Cardiac muscle cell (in vitro differentiated cells and primary cell): Measurements from ENCODE around the gene WDFY4. TPM values are rescaled to one million over a fixed set of nuclear protein-coding genes. Genes with fewer than 3 reads are reported as not detected.

ENCODE experiments used
- DNase-seq, 2 donors: peaks; one replicate each; pipeline versions ENCODE4 v3.0.0 to v3.0.0-alpha.2; 2010 to 2017; ENCODE audit warnings: low read depth in 1 of 2, low spot score in 1 of 2
- H3K27ac ChIP-seq: fragments of 200-600 bp; sonication (generic); 2 replicates; pipeline ENCODE4 v1.5.1; 2016
- H3K27me3 ChIP-seq: fragments of 200-600 bp; sonication (generic); 2 replicates; pipeline ENCODE4 v1.6.0; 2016; ENCODE audit warnings: control low read depth
- H3K36me3 ChIP-seq: fragments of 200-600 bp; sonication (generic); 2 replicates; pipeline ENCODE4 v1.5.1; 2016; ENCODE audit warnings: control low read depth
- H3K4me1 ChIP-seq: fragments of 200-600 bp; sonication (generic); 2 replicates; pipeline ENCODE4 v1.8.1; 2017; ENCODE audit warnings: low read depth, mild to moderate bottlenecking, mixed run types
- H3K4me3 ChIP-seq: fragments of 200-600 bp; sonication (generic); 2 replicates; pipeline ENCODE4 v1.5.1; 2016; ENCODE audit warnings: mild to moderate bottlenecking
- H3K9me3 ChIP-seq: fragments of 200-600 bp; sonication (generic); 2 replicates; pipeline ENCODE4 v1.5.1; 2017; ENCODE audit warnings: low read depth, mild to moderate bottlenecking, control low read depth
- CTCF ChIP-seq: IDR thresholded peaks from 2 replicates; pipeline ENCODE4 v1.5.1; 2012; ENCODE audit warnings: low read depth, mild to moderate bottlenecking, low read length
- polyA plus RNA-seq: library from polyadenylated mRNA; unstranded; fragments of >200 nt; fragmentation: Nextera tagmentation; extraction: Ambion mirVana; gene quantifications from 2 replicates; pipeline ENCODE4 v1.2.1, GENCODE V29; 2016
- total RNA-seq: library from RNA; depleted of rRNA; stranded (reverse); fragments of >200 nt; gene quantifications from 2 replicates; pipeline ENCODE4 v1.2.3, GENCODE V29; 2016

The WDFY4 gene
- total and polyA plus RNA-seq, 2 experiments from 2014 or later, result not detected

- no peak for DNase-seq
- H3K27me3 ChIP-seq, result peaks cover 14% of the 10 kb centered on the region
- TF ChIP-seq CTCF, result no peak
- no peaks in the 10 kb centered on the region for H3K9me3 ChIP-seq
- no peaks in the 10 kb centered on the region for H3K4me1 ChIP-seq
- no peak overlapping the region for H3K4me3 ChIP-seq
- no peak overlapping the region for H3K27ac ChIP-seq
- no peaks in the 10 kb centered on the region for H3K36me3 ChIP-seq
Observed at GRCh38 chr10:48820699-48821098, 136.0 kb downstream of the WDFY4 start.

- H3K4me1 ChIP-seq, result no peaks in the 10 kb centered on the region
Observed at GRCh38 chr10:48821111-48821510, 136.4 kb downstream of the WDFY4 start.

GRCh38 chr10:48821692-48822091 lies 137.0 kb downstream of the WDFY4 start:
- H3K4me3 ChIP-seq, result no peak overlapping the region
- H3K27me3 ChIP-seq, result peaks cover 14% of the 10 kb centered on the region
- H3K4me1 ChIP-seq, result no peaks in the 10 kb centered on the region
- no peak for TF ChIP-seq CTCF
- no peaks in the 10 kb centered on the region for H3K36me3 ChIP-seq
- no peaks in the 10 kb centered on the region for H3K9me3 ChIP-seq
- DNase-seq, result no peak
- no peak overlapping the region for H3K27ac ChIP-seq

More at GRCh38 chr10:48821111-48821510, 136.4 kb downstream of the WDFY4 start:
- TF ChIP-seq CTCF, result no peak
- Histone ChIP-seq H3K27me3 (peaks cover 14% of the 10 kb centered on the region), H3K27ac (no peak overlapping the region), H3K36me3 (no peaks in the 10 kb centered on the region), H3K9me3 (no peaks in the 10 kb centered on the region), H3K4me3 (no peak overlapping the region)
- no peak for DNase-seq

GRCh38 chr10:48833674-48834073 lies 149.0 kb downstream of the WDFY4 start:
- TF ChIP-seq CTCF, result no peak
- Histone ChIP-seq H3K9me3 (no peaks in the 10 kb centered on the region), H3K27me3 (no peaks in the 10 kb centered on the region), H3K27ac (no peak overlapping the region), H3K36me3 (no peaks in the 10 kb centered on the region), H3K4me1 (no peaks in the 10 kb centered on the region), H3K4me3 (no peak overlapping the region)
- DNase-seq, result no peak

- H3K27ac ChIP-seq, result no peak overlapping the region
- H3K4me3 ChIP-seq, result no peak overlapping the region
- H3K36me3 ChIP-seq, result no peaks in the 10 kb centered on the region
- no peaks in the 10 kb centered on the region for H3K9me3 ChIP-seq
- no peak for TF ChIP-seq CTCF
- DNase-seq, result no peak
- no peaks in the 10 kb centered on the region for H3K4me1 ChIP-seq
- H3K27me3 ChIP-seq, result no peaks in the 10 kb centered on the region
Observed at GRCh38 chr10:48834189-48834965, 149.7 kb downstream of the WDFY4 start.
